ENCODE data around the gene OR10G8. TPM values are rescaled to one million over a fixed set of nuclear protein-coding genes. Genes with fewer than 3 reads are reported as not detected.

The OR10G8 gene
- total RNA-seq, 2 donors from 2014 or later, result not detected

- Mint-ChIP-seq H3K4me1 (peaks cover 11% of the 10 kb centered on the region), H3K27me3 (peaks cover 70% of the 10 kb centered on the region), H3K36me3 (ENCODE audit: low read depth) (no peaks in the 10 kb centered on the region), H3K27ac (no peak overlapping the region), H3K4me3 (no peak overlapping the region)
- DNase-seq (no peak), ATAC-seq (peak; percentile 79)
- no peaks in the 10 kb centered on the region for H3K9me3 ChIP-seq (ENCODE audit: control insufficient read depth, low read length, poor library complexity, severe bottlenecking)
Observed at GRCh38 chr11:124069429-124070401, 43.1 kb downstream of the OR10G8 start.

GRCh38 chr11:124070915-124071622, 44.5 kb downstream of the OR10G8 start:
- DNase-seq, result peak; percentile 20 to 50 (median 27)
- peak; percentile 51 for ATAC-seq
- H3K9me3 ChIP-seq (ENCODE audit: control insufficient read depth, low read length, poor library complexity, severe bottlenecking), result no peaks in the 10 kb centered on the region
- Mint-ChIP-seq H3K27ac (no peak overlapping the region), H3K36me3 (ENCODE audit: low read depth) (no peaks in the 10 kb centered on the region), H3K27me3 (peaks cover 70% of the 10 kb centered on the region), H3K4me1 (peaks cover 12% of the 10 kb centered on the region), H3K4me3 (no peak overlapping the region)

GRCh38 chr11:124071623-124071948, 45.0 kb downstream of the OR10G8 start:
- no peak for DNase-seq
- Mint-ChIP-seq H3K4me1 (peaks cover 15% of the 10 kb centered on the region), H3K27ac (no peak overlapping the region), H3K36me3 (ENCODE audit: low read depth) (no peaks in the 10 kb centered on the region), H3K27me3 (peaks cover 70% of the 10 kb centered on the region), H3K4me3 (no peak overlapping the region)
- ATAC-seq, result no peak
- H3K9me3 ChIP-seq (ENCODE audit: control insufficient read depth, low read length, poor library complexity, severe bottlenecking), result no peaks in the 10 kb centered on the region

GRCh38 chr11:124072147-124072546, 45.5 kb downstream of the OR10G8 start:
- Mint-ChIP-seq H3K27ac (no peak overlapping the region), H3K36me3 (ENCODE audit: low read depth) (no peaks in the 10 kb centered on the region), H3K4me3 (no peak overlapping the region), H3K27me3 (peaks cover 71% of the 10 kb centered on the region), H3K4me1 (peaks cover 15% of the 10 kb centered on the region)
- ATAC-seq, result no peak
- no peaks in the 10 kb centered on the region for H3K9me3 ChIP-seq (ENCODE audit: control insufficient read depth, low read length, poor library complexity, severe bottlenecking)
- no peak for DNase-seq

GRCh38 chr11:124074554-124074953, 48.0 kb downstream of the OR10G8 start:
- no peak overlapping the region for H3K4me3 Mint-ChIP-seq
- no peak for ATAC-seq

GRCh38 chr11:124075492-124075840, 48.9 kb downstream of the OR10G8 start:
- Mint-ChIP-seq H3K4me1 (peaks cover 4% of the 10 kb centered on the region), H3K36me3 (ENCODE audit: low read depth) (peaks cover 7% of the 10 kb centered on the region), H3K27me3 (peaks cover 73% of the 10 kb centered on the region), H3K27ac (no peak overlapping the region), H3K4me3 (peak overlapping the region; percentile 47)
- DNase-seq (no peak), ATAC-seq (peak; percentile 10)
- no peaks in the 10 kb centered on the region for H3K9me3 ChIP-seq (ENCODE audit: control insufficient read depth, low read length, poor library complexity, severe bottlenecking)

More at GRCh38 chr11:124074554-124074953, 48.0 kb downstream of the OR10G8 start:
- no peak for DNase-seq
- H3K4me1 Mint-ChIP-seq, result peaks cover 6% of the 10 kb centered on the region
- no peaks in the 10 kb centered on the region for H3K9me3 ChIP-seq (ENCODE audit: control insufficient read depth, low read length, poor library complexity, severe bottlenecking)
- no peak overlapping the region for H3K27ac Mint-ChIP-seq
- H3K27me3 Mint-ChIP-seq, result peaks cover 71% of the 10 kb centered on the region
- H3K36me3 Mint-ChIP-seq (ENCODE audit: low read depth), result peaks cover 7% of the 10 kb centered on the region

- Mint-ChIP-seq H3K27ac (no peak overlapping the region), H3K4me3 (peak overlapping the region; percentile 78), H3K4me1 (peaks cover 4% of the 10 kb centered on the region), H3K27me3 (peaks cover 75% of the 10 kb centered on the region), H3K36me3 (ENCODE audit: low read depth) (peaks cover 7% of the 10 kb centered on the region)
- no peaks in the 10 kb centered on the region for H3K9me3 ChIP-seq (ENCODE audit: control insufficient read depth, low read length, poor library complexity, severe bottlenecking)
- no peak for DNase-seq
- ATAC-seq, result peak; percentile 56
Observed at GRCh38 chr11:124075841-124076651, 49.4 kb downstream of the OR10G8 start.

- DNase-seq, result no peak
- H3K27me3 Mint-ChIP-seq, result peaks cover 79% of the 10 kb centered on the region
Observed at GRCh38 chr11:124077266-124077665, 50.7 kb downstream of the OR10G8 start.

GRCh38 chr11:124078591-124078990, 52.0 kb downstream of the OR10G8 start:
- ATAC-seq (no peak), DNase-seq (no peak)
- H3K9me3 ChIP-seq (ENCODE audit: control insufficient read depth, low read length, poor library complexity, severe bottlenecking), result no peaks in the 10 kb centered on the region
- Mint-ChIP-seq H3K27ac (no peak overlapping the region), H3K4me3 (no peak overlapping the region), H3K4me1 (peaks cover 4% of the 10 kb centered on the region), H3K27me3 (peaks cover 82% of the 10 kb centered on the region), H3K36me3 (ENCODE audit: low read depth) (peaks cover 7% of the 10 kb centered on the region)

More at GRCh38 chr11:124077266-124077665, 50.7 kb downstream of the OR10G8 start:
- peak overlapping the region; percentile 79 for H3K4me3 Mint-ChIP-seq
- no peak overlapping the region for H3K27ac Mint-ChIP-seq
- ATAC-seq, result no peak
- H3K4me1 Mint-ChIP-seq, result peaks cover 4% of the 10 kb centered on the region
- no peaks in the 10 kb centered on the region for H3K9me3 ChIP-seq (ENCODE audit: control insufficient read depth, low read length, poor library complexity, severe bottlenecking)
- peaks cover 7% of the 10 kb centered on the region for H3K36me3 Mint-ChIP-seq (ENCODE audit: low read depth)

GRCh38 chr11:124079631-124080326, 53.2 kb downstream of the OR10G8 start:
- H3K9me3 ChIP-seq (ENCODE audit: control insufficient read depth, low read length, poor library complexity, severe bottlenecking), result no peaks in the 10 kb centered on the region
- no peak overlapping the region for H3K27ac Mint-ChIP-seq
- H3K4me1 Mint-ChIP-seq, result peaks cover 4% of the 10 kb centered on the region
- ATAC-seq (no peak), DNase-seq (no peak)
- H3K4me3 Mint-ChIP-seq, result no peak overlapping the region
- H3K36me3 Mint-ChIP-seq (ENCODE audit: low read depth), result peaks cover 7% of the 10 kb centered on the region
- peaks cover 86% of the 10 kb centered on the region for H3K27me3 Mint-ChIP-seq
